ENCODE data around the gene USP12. TPM values are rescaled to one million over a fixed set of nuclear protein-coding genes. Genes with fewer than 3 reads are reported as not detected.

Gene USP12
- total RNA-seq, 1 donor: 28.2 TPM

DNA sequence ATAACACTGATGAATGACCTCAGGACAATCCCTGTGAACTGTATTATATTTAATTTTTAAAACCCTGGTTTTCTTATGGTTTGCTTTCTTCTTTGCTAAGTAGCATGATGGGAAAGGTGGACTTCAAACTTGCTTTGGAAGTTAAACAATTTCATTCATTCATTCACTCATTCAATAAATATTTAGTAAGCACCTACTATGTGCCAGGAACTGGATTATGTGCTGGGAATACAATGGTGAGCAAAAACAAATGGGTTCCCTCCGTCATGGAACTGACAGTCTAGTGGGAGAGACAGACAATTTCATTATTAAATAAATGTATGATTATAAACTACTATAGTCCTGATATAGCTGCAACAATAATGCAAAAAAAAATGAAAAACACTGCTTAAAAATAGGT lies 70.3 kb downstream of the USP12 start:
- no peak for DNase-seq (ENCODE audit: low read depth)
- H3K4me3 ChIP-seq (ENCODE audit: low read depth, low read length): no peak overlapping the region
- TF ChIP-seq, protein P1, sequence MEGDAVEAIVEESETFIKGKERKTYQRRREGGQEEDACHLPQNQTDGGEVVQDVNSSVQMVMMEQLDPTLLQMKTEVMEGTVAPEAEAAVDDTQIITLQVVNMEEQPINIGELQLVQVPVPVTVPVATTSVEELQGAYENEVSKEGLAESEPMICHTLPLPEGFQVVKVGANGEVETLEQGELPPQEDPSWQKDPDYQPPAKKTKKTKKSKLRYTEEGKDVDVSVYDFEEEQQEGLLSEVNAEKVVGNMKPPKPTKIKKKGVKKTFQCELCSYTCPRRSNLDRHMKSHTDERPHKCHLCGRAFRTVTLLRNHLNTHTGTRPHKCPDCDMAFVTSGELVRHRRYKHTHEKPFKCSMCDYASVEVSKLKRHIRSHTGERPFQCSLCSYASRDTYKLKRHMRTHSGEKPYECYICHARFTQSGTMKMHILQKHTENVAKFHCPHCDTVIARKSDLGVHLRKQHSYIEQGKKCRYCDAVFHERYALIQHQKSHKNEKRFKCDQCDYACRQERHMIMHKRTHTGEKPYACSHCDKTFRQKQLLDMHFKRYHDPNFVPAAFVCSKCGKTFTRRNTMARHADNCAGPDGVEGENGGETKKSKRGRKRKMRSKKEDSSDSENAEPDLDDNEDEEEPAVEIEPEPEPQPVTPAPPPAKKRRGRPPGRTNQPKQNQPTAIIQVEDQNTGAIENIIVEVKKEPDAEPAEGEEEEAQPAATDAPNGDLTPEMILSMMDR (IDR thresholded peaks at IDR 0.05; ENCODE audit: insufficient read depth, low read length): no peak

- H3K4me3 ChIP-seq (ENCODE audit: low read depth, low read length): no peak overlapping the region
- DNase-seq (ENCODE audit: low read depth): no peak
- TF ChIP-seq, protein P1 (IDR thresholded peaks at IDR 0.05; ENCODE audit: insufficient read depth, low read length): no peak
Measured at GRCh38 chr13:27097691-27098090, 73.9 kb downstream of the USP12 start.

GRCh38 chr13:27091451-27091850 lies 80.2 kb downstream of the USP12 start:
- DNase-seq (ENCODE audit: low read depth): no peak
- no peak overlapping the region for H3K4me3 ChIP-seq (ENCODE audit: low read depth, low read length)

GRCh38 chr13:27088619-27089018 lies 83.0 kb downstream of the USP12 start:
- TF ChIP-seq, protein P1 (IDR thresholded peaks at IDR 0.05; ENCODE audit: insufficient read depth, low read length): no peak
- no peak for DNase-seq (ENCODE audit: low read depth)

More at GRCh38 chr13:27091451-27091850, 80.2 kb downstream of the USP12 start:
- TF ChIP-seq, protein P1 (IDR thresholded peaks at IDR 0.05; ENCODE audit: insufficient read depth, low read length): no peak

GRCh38 chr13:27086599-27087265 lies 84.9 kb downstream of the USP12 start:
- no peak overlapping the region for H3K4me3 ChIP-seq (ENCODE audit: low read depth, low read length)
- no peak for DNase-seq (ENCODE audit: low read depth)
- TF ChIP-seq, protein P1 (IDR thresholded peaks at IDR 0.05; ENCODE audit: insufficient read depth, low read length): no peak

More at GRCh38 chr13:27088619-27089018, 83.0 kb downstream of the USP12 start:
- no peak overlapping the region for H3K4me3 ChIP-seq (ENCODE audit: low read depth, low read length)

DNA sequence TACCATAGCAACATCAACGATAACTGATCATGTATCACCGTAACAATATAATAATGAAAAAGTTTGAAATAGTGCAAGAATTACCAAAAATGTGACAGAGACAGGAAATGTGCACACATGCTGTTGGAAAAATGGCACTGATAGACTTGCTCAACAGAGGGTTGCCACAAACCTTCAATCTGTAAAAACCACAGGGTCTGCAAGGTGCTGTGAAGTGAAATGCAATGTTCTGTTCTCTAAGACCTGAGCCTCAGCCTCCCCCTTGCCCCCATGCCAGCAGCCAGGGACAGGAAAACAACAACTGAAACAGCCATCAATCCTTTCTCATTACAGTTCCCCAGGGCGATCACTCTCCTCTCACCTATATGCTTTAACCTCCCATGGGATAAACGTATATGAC lies 88.4 kb downstream of the USP12 start:
- TF ChIP-seq, protein P1 (IDR thresholded peaks at IDR 0.05; ENCODE audit: insufficient read depth, low read length): no peak
- no peak overlapping the region for H3K4me3 ChIP-seq (ENCODE audit: low read depth, low read length)
- no peak for DNase-seq (ENCODE audit: low read depth)

All from fibroblast of the aortic adventitia (primary cell).